K562 (cell line): Measurements from ENCODE around the gene FMNL1.

Experiments used
- CBFA2T2 ChIP-seq: fragments of 450-650 bp; conservative IDR thresholded peaks from 2 replicates; pipeline ENCODE4 v1.6.1; 2017; ENCODE audit warnings: mild to moderate bottlenecking
- CHD4 ChIP-seq: fragments of 200-600 bp; sonication (generic); IDR thresholded peaks from 3 replicates; pipeline ENCODE4 v1.6.1; 2012; ENCODE audit warnings: low read depth, mild to moderate bottlenecking, mixed read lengths, low read length, inconsistent platforms; ENCODE audit not compliant: insufficient read depth, insufficient replicate concordance, poor library complexity, severe bottlenecking
- DPF2 ChIP-seq: fragments of 450-650 bp; IDR thresholded peaks from 2 replicates; pipeline ENCODE4 v1.6.1; 2016
- GATAD2B ChIP-seq: fragments of 450-650 bp; IDR thresholded peaks from 2 replicates; pipeline ENCODE4 v1.6.1; 2017; ENCODE audit warnings: mild to moderate bottlenecking, borderline replicate concordance
- ILK ChIP-seq: fragments of 450-650 bp; IDR thresholded peaks from 2 replicates; pipeline ENCODE4 v1.6.1; 2016; ENCODE audit warnings: missing genetic modification characterization, low read depth, mild to moderate bottlenecking, missing compliant biosample characterization, moderate library complexity, borderline replicate concordance
- KAT7 ChIP-seq: sonication (generic); formaldehyde crosslinking; IDR thresholded peaks from 2 replicates; pipeline ENCODE4 v1.8.0; 2022; ENCODE audit warnings: missing genetic modification reagents, mild to moderate bottlenecking, borderline replicate concordance
- MED1 ChIP-seq: sonication (generic); formaldehyde crosslinking; IDR thresholded peaks from 2 replicates; pipeline ENCODE4 v1.8.1; 2023; ENCODE audit warnings: missing genetic modification reagents, borderline replicate concordance
- MTA2 ChIP-seq: fragments of 450-650 bp; IDR thresholded peaks from 2 replicates; pipeline ENCODE4 v1.6.1; 2016; ENCODE audit warnings: low read depth
- TAF1 ChIP-seq: IDR thresholded peaks from 2 replicates; pipeline ENCODE4 v1.6.1; 2011; ENCODE audit warnings: mild to moderate bottlenecking, low read length, moderate library complexity; ENCODE audit not compliant: insufficient read depth, control insufficient read depth, severe bottlenecking; ENCODE audit errors: extremely low read depth

DNA sequence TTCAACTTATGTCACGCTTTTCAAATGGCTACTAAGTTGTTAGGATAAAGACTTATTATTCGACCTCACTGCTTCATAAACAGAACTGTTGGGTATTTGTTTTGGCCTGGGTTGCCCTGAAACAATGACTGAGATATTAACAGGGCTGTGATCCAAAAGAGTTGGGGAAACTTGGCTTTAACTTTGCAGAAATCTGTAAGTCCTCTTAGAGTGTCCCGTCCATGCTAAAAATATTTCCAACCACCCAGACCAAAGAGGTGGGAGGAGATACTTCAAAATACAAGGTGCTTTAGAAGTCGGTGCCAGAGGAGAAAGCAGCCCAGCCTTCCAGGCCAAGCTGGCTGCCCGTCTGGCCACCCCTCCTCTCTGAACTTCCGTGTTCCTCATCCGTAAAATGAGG lies 56.3 kb downstream of the FMNL1 start:
- TF ChIP-seq MTA2: no peak
- no peak for TF ChIP-seq DPF2
- no peak for TF ChIP-seq ILK (tag)
- no peak for TF ChIP-seq CBFA2T2
- no peak for TF ChIP-seq KAT7
- no peak for TF ChIP-seq TAF1
- no peak for TF ChIP-seq GATAD2B
- TF ChIP-seq MED1 (CRISPR knock-in tag): no peak
- TF ChIP-seq CHD4: no peak
